Measurements from ENCODE around the gene H2BW1. TPM values are rescaled to one million over a fixed set of nuclear protein-coding genes. Genes with fewer than 3 reads are reported as not detected.

H2BW1 gene
- total and polyA plus RNA-seq, 2 of the 13 experiments (the other 11 are each of a cell fraction or from before 2014, with no cell fraction given), result not detected

DNA sequence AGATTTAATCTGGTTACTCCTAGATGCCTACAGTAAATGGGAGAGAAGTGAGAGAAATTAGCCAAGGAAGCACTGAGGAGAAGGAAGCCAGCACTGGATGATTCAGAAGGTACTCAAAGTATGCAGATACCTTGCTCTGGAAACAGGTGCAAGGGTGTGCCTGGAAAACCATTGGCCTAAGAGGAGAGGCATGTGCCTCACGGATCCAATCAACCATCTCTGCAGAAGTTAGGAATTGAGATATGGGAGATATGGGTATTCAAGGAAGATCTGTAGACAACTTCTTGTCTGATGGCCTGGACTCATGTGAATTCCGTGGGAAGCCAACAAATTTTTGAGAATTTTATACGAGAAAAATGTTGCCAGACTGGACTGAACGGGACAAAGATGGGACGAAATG is 4.7 kb downstream of the H2BW1 start:
- 14% methylated on average over 5 of the region's 5 CpGs for WGBS (ENCODE audit: low lambda C conversion rate)
- no peak overlapping the region for H3K4me2 ChIP-seq (ENCODE audit: low read depth, low read length)
- H4K20me1 ChIP-seq (ENCODE audit: insufficient read depth, low read length), result no peaks in the 10 kb centered on the region
- no peak overlapping the region for H3K4me3 ChIP-seq (replicated peaks in 1 of 3; ENCODE audit: insufficient read depth in 1 of 3, low read depth in 2 of 3, low read length in 3 of 3)
- no peak overlapping the region for H3K27ac ChIP-seq (ENCODE audit: extremely low read length, insufficient read depth, low read length)
- no peaks in the 10 kb centered on the region for H3K4me1 ChIP-seq (ENCODE audit: insufficient read depth, low read length)
- no peaks in the 10 kb centered on the region for H3K9me3 ChIP-seq (ENCODE audit: low read length)
- H3K79me2 ChIP-seq (ENCODE audit: insufficient read depth, low read length), result no peaks in the 10 kb centered on the region
- CTCF ChIA-PET (ENCODE audit: low intra/inter-chr PET ratio, low total read pairs), result no interaction called here
- H2AFZ ChIP-seq (ENCODE audit: low read length), result no peak overlapping the region
- POLR2A ChIA-PET, result no interaction called here
- DNase-seq (ENCODE audit: low spot score) (no peak), FAIRE-seq (no peak), ATAC-seq (no peak)
- BruUV-seq (replicated peaks), result no TSS peak
- no peaks in the 10 kb centered on the region; a peak in 1 of 5 replicates for H3K27me3 ChIP-seq (ENCODE audit: control insufficient read depth in 1 of 2, insufficient read depth in 2 of 2, low read length in 2 of 2)
- H3K9ac ChIP-seq (ENCODE audit: insufficient read depth, low read depth, low read length), result no peak overlapping the region
- intact Hi-C loops (cut with micrococcal nuclease; ENCODE audit: unreplicated experiment), result no loop called here
- H3K36me3 ChIP-seq (replicated peaks in 1 of 2; ENCODE audit: control insufficient read depth in 1 of 2, insufficient read depth in 2 of 2, low read length in 2 of 2), result no peaks in the 10 kb centered on the region
- in situ Hi-C loops (cut with HindIII; ENCODE audit: extremely low pct_ligation_motif_present, low pct_unique_long_range_greater_than_20kb), result no loop called here
- TF ChIP-seq MYNN (CRISPR knock-in tag; IDR thresholded peaks at IDR 0.05; ENCODE audit: low read depth) (no peak), ZMYM2 (CRISPR knock-in tag; IDR thresholded peaks at IDR 0.05) (no peak), ZNF615 (CRISPR knock-in tag; IDR thresholded peaks at IDR 0.05; ENCODE audit: borderline replicate concordance) (no peak), ZFP90 (CRISPR knock-in tag; IDR thresholded peaks at IDR 0.05; ENCODE audit: borderline replicate concordance) (no peak), RXRB (CRISPR knock-in tag; IDR thresholded peaks at IDR 0.05; ENCODE audit: borderline replicate concordance) (no peak), SP5 (CRISPR knock-in tag; IDR thresholded peaks at IDR 0.05; ENCODE audit: borderline replicate concordance, low read depth) (no peak), PHF8 (CRISPR knock-in tag; IDR thresholded peaks at IDR 0.05) (no peak), CC2D1A (CRISPR knock-in tag; IDR thresholded peaks at IDR 0.05) (no peak), ZBTB1 (CRISPR knock-in tag; IDR thresholded peaks at IDR 0.05; ENCODE audit: borderline replicate concordance) (no peak), KAT7 (CRISPR knock-in tag; IDR thresholded peaks at IDR 0.05; ENCODE audit: borderline replicate concordance) (no peak), CBX2 (IDR thresholded peaks at IDR 0.05; ENCODE audit: low read depth, low read length) (no peak), CBX2 (CRISPR knock-in tag; IDR thresholded peaks at IDR 0.05; ENCODE audit: low read depth) (no peak), AHR (CRISPR knock-in tag; IDR thresholded peaks at IDR 0.05) (no peak), ZNF367 (CRISPR knock-in tag; IDR thresholded peaks at IDR 0.05; ENCODE audit: borderline replicate concordance) (no peak), NCOA5 (CRISPR knock-in tag; IDR thresholded peaks at IDR 0.05) (no peak)
- TF ChIP-seq, protein P1, sequence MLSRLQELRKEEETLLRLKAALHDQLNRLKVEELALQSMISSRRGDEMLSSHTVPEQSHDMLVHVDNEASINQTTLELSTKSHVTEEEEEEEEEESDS (CRISPR knock-in tag; IDR thresholded peaks at IDR 0.05; ENCODE audit: borderline replicate concordance), result no peak
- TF ChIP-seq, protein P2, sequence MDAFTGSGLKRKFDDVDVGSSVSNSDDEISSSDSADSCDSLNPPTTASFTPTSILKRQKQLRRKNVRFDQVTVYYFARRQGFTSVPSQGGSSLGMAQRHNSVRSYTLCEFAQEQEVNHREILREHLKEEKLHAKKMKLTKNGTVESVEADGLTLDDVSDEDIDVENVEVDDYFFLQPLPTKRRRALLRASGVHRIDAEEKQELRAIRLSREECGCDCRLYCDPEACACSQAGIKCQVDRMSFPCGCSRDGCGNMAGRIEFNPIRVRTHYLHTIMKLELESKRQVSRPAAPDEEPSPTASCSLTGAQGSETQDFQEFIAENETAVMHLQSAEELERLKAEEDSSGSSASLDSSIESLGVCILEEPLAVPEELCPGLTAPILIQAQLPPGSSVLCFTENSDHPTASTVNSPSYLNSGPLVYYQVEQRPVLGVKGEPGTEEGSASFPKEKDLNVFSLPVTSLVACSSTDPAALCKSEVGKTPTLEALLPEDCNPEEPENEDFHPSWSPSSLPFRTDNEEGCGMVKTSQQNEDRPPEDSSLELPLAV (CRISPR knock-in tag; conservative IDR thresholded peaks at IDR 0.05; ENCODE audit: low read depth), result no peak
